Left lung (tissue), 10 donors: ENCODE measurements around the gene ZNF283. TPM values are rescaled to one million over a fixed set of nuclear protein-coding genes. Genes with fewer than 3 reads are reported as not detected.
A peak's percentile ranks its signal among the peaks of the same experiment; 100 is the strongest.

Source experiments
- ATAC-seq: fragments of 200-7000 bp; cut with Tn5 transposase; one replicate; pipeline ENCODE4 v1.9.1; 2020; ENCODE audit warnings: moderate library complexity
- DNase-seq, 4 donors: peaks; one replicate each; pipeline ENCODE4 v3.0.0-alpha.2; 2013 to 2020
- H3K27ac ChIP-seq, 2 donors: fragments of 200-600 bp; sonication (generic) in 1 of 2; one replicate each; pipeline versions ENCODE4 v1.5.0 to v1.8.0; 2020 to 2021
- H3K27me3 ChIP-seq, 2 donors: fragments of 200-600 bp; sonication (generic) in 1 of 2; one replicate each; pipeline versions ENCODE4 v1.5.0 to v1.8.0; 2020 to 2021
- H3K36me3 ChIP-seq, 2 donors: fragments of 200-600 bp; sonication (generic) in 1 of 2; one replicate each; pipeline versions ENCODE4 v1.5.0 to v1.8.0; 2020 to 2021
- H3K4me1 ChIP-seq, 2 donors: fragments of 200-600 bp; one replicate each; pipeline ENCODE4 v1.8.0; 2021
- H3K4me3 ChIP-seq, 2 donors: fragments of 200-600 bp; sonication (generic) in 1 of 2; one replicate each; pipeline versions ENCODE4 v1.5.0 to v1.8.0; 2020 to 2021; ENCODE audit warnings: mild to moderate bottlenecking in 1 of 2
- H3K9me3 ChIP-seq, 2 donors: fragments of 200-600 bp; sonication (generic) in 1 of 2; one replicate each; pipeline versions ENCODE4 v1.5.0 to v1.8.0; 2020 to 2021
- CTCF ChIP-seq, 2 donors: fragments of 200-600 bp; sonication (generic) in 1 of 2; IDR thresholded peaks; one replicate each; pipeline versions ENCODE4 v1.5.0 to v1.8.0; 2021; ENCODE audit warnings: antibody characterized with exemption in 2 of 2
- intact Hi-C, 2 donors: fragments of 100-400 bp; cut with DNase I; formaldehyde crosslinking; loops; one replicate each; pipeline versions ENCODE4 v1.11.2 to v1.14.2; 2022
- polyA plus RNA-seq, 6 donors: library from polyadenylated mRNA; unstranded; fragments of 120-200 nt; gene quantifications; one replicate each; pipeline ENCODE4 v1.2.1, GENCODE V29; 2013; ENCODE audit not compliant: insufficient read length in 6 of 6
- total RNA-seq, 2 donors: library from RNA; stranded (reverse); fragmentation: NEBNext Ultra II Directional; extraction: Animal tissue kit (Norgen Biotek cat#: 25700); gene quantifications; one replicate each; pipeline ENCODE4 v1.2.1, GENCODE V29; 2021
- donor health status: DM: no; HTN: yes; CAD: no.
- donor health status: DM: no; HTN: no; CAD: no.

ZNF283 gene
- total and polyA plus RNA-seq, 8 donors = 8.1 to 26.8 (median 21.7) TPM

- H3K27me3 ChIP-seq = peaks cover 0 to 16% of the 10 kb centered on the region in 2 donors
- DNase-seq (no peak), ATAC-seq (no peak)
- no peaks in the 10 kb centered on the region for H3K36me3 ChIP-seq
- intact Hi-C loops = loop anchor here in 1 of 2 donors (5.0 kb wide), 1 partner anchor 36 kb away; no protein-coding TSS in a partner anchor
- H3K27ac ChIP-seq = no peak overlapping the region
- no peak overlapping the region for H3K4me3 ChIP-seq
- TF ChIP-seq CTCF (IDR thresholded peaks at IDR 0.05) = no peak
- H3K9me3 ChIP-seq = no peaks in the 10 kb centered on the region
- peaks cover 0 to 39% of the 10 kb centered on the region in 2 donors for H3K4me1 ChIP-seq
These were observed 43.5 kb upstream of the ZNF283 start for GRCh38 chr19:43783636-43784035.

- H3K4me1 ChIP-seq = peaks cover 0 to 31% of the 10 kb centered on the region in 2 donors
- H3K4me3 ChIP-seq = no peak overlapping the region
- peaks cover 0 to 16% of the 10 kb centered on the region in 2 donors for H3K27me3 ChIP-seq
- intact Hi-C loops = loop anchor here in 1 of 2 donors (5.0 kb wide), 1 partner anchor 37 kb away; no protein-coding TSS in a partner anchor
- H3K27ac ChIP-seq = no peak overlapping the region
- ATAC-seq (peak; percentile 79), DNase-seq (peak in 2 of 4 donors; percentile 75 to 89)
- no peaks in the 10 kb centered on the region for H3K36me3 ChIP-seq
- no peak for TF ChIP-seq CTCF (IDR thresholded peaks at IDR 0.05)
- no peaks in the 10 kb centered on the region for H3K9me3 ChIP-seq
These were observed 42.7 kb upstream of the ZNF283 start for GRCh38 chr19:43784241-43784980.

GRCh38 chr19:43784981-43785808, 41.9 kb upstream of the ZNF283 start:
- H3K27ac ChIP-seq = peak overlapping the region in 1 of 2 donors; percentile 33
- peak; percentile 90 for ATAC-seq
- H3K4me3 ChIP-seq = no peak overlapping the region
- intact Hi-C loops = loop anchor here in 1 of 2 donors (5.0 kb wide), 1 partner anchor 38 kb away; no protein-coding TSS in a partner anchor
- peaks cover 0 to 16% of the 10 kb centered on the region in 2 donors for H3K27me3 ChIP-seq
- no peaks in the 10 kb centered on the region for H3K36me3 ChIP-seq
- TF ChIP-seq CTCF (IDR thresholded peaks at IDR 0.05) = peak; percentile 95 to 99
- peaks cover 0 to 25% of the 10 kb centered on the region in 2 donors for H3K4me1 ChIP-seq
- DNase-seq = peak; percentile 39 to 70 (median 62)
- no peaks in the 10 kb centered on the region for H3K9me3 ChIP-seq

GRCh38 chr19:43786665-43787064, 40.5 kb upstream of the ZNF283 start:
- Histone ChIP-seq H3K4me3 (no peak overlapping the region), H3K27ac (no peak overlapping the region), H3K4me1 (peaks cover 0 to 25% of the 10 kb centered on the region in 2 donors), H3K27me3 (peaks cover 0 to 7% of the 10 kb centered on the region in 2 donors), H3K36me3 (no peaks in the 10 kb centered on the region), H3K9me3 (no peaks in the 10 kb centered on the region)
- TF ChIP-seq CTCF (IDR thresholded peaks at IDR 0.05) = no peak
- intact Hi-C loops = no loop called here
- DNase-seq (no peak), ATAC-seq (no peak)

DNA sequence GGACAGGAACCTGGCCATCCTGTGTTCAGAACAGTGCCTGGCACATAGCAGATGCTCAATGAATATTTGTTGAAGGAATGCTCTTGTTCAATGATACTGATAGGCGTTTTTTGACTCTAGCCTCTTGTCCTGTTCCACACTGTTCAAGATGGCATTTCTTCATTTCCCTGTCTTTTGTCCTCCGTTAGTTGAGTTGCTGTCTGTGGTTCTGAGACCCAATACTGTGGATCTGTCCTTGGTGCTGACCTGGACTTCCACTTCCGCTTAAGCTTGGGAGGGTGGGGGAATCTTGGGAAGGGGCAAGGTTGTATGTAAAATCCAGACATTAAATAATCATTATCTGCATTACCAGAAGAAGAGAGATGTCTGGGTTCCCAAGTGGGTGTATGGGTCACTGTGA, 38.1 kb upstream of the ZNF283 start:
- Histone ChIP-seq H3K27ac (no peak overlapping the region), H3K36me3 (no peaks in the 10 kb centered on the region), H3K9me3 (no peaks in the 10 kb centered on the region), H3K27me3 (peaks cover 0 to 8% of the 10 kb centered on the region in 2 donors), H3K4me3 (no peak overlapping the region), H3K4me1 (peaks cover 0 to 16% of the 10 kb centered on the region in 2 donors)
- DNase-seq (peak in 1 of 4 donors; percentile 23), ATAC-seq (no peak)
- TF ChIP-seq CTCF (IDR thresholded peaks at IDR 0.05) = no peak
- intact Hi-C loops = no loop called here
